Activated T-helper 1 cell treated with anti-CD3 and anti-CD28 coated beads, Interleukin-12 subunit alpha, Interleukin-12 subunit beta, Interleukin-2, Interleukin-4 antibody, amounts not matched to agents 30 ng/mL and 10 ng/mL and 1 ng/mL, durations not matched to agents 14 hours and 24 hours and 36 hours (primary cell): ENCODE results near the gene CAMTA1. TPM values are rescaled to one million over a fixed set of nuclear protein-coding genes. Genes with fewer than 3 reads are reported as not detected.

Experiments used
- DNase-seq: peaks from one replicate; pipeline ENCODE4 v3.0.0; 2021; ENCODE audit warnings: low spot score
- H3K27ac Mint-ChIP-seq: one replicate; pipeline ENCODE4 v1.8.0; 2021; ENCODE audit warnings: mild to moderate bottlenecking, mixed read lengths
- H3K27me3 Mint-ChIP-seq: one replicate; pipeline ENCODE4 v1.8.0; 2022; ENCODE audit warnings: mild to moderate bottlenecking, moderate library complexity, mixed read lengths; ENCODE audit not compliant: insufficient read depth
- H3K36me3 Mint-ChIP-seq: one replicate; pipeline ENCODE4 v1.8.0; 2021; ENCODE audit warnings: low read depth, mixed read lengths
- H3K4me1 Mint-ChIP-seq: one replicate; pipeline ENCODE4 v1.8.0; 2021; ENCODE audit warnings: low read depth, mixed read lengths
- H3K4me3 Mint-ChIP-seq: one replicate; pipeline ENCODE4 v1.8.0; 2021; ENCODE audit warnings: mild to moderate bottlenecking, moderate library complexity, mixed read lengths
- H3K9me3 Mint-ChIP-seq: one replicate; pipeline ENCODE4 v1.8.0; 2021; ENCODE audit warnings: mixed read lengths
- intact Hi-C: fragments of 100-400 bp; cut with micrococcal nuclease; formaldehyde crosslinking; loops from one replicate; pipeline ENCODE4 v1.15.1; 2024
- total RNA-seq: library from RNA; stranded (reverse); gene quantifications from 2 replicates; pipeline ENCODE4 v1.2.3, GENCODE V29; 2022

The CAMTA1 gene
- total RNA-seq, 1 donor from 2014 or later, result 57.2 TPM

GRCh38 chr1:7192453-7192852 is 407.2 kb downstream of the CAMTA1 start:
- no peak overlapping the region for H3K27ac Mint-ChIP-seq
- DNase-seq, result no peak
- no peaks in the 10 kb centered on the region for H3K4me1 Mint-ChIP-seq
- no peaks in the 10 kb centered on the region for H3K27me3 Mint-ChIP-seq
- H3K4me3 Mint-ChIP-seq, result no peak overlapping the region
- intact Hi-C loops, result no loop called here
- no peaks in the 10 kb centered on the region for H3K9me3 Mint-ChIP-seq
- no peaks in the 10 kb centered on the region for H3K36me3 Mint-ChIP-seq

- Mint-ChIP-seq H3K9me3 (no peaks in the 10 kb centered on the region), H3K36me3 (no peaks in the 10 kb centered on the region), H3K4me1 (no peaks in the 10 kb centered on the region), H3K27ac (no peak overlapping the region), H3K4me3 (no peak overlapping the region), H3K27me3 (peaks cover 1% of the 10 kb centered on the region)
- DNase-seq, result no peak
- intact Hi-C loops, result no loop called here
Measured at GRCh38 chr1:7196036-7196911, 411.0 kb downstream of the CAMTA1 start.

- Mint-ChIP-seq H3K4me3 (no peak overlapping the region), H3K9me3 (no peaks in the 10 kb centered on the region), H3K36me3 (no peaks in the 10 kb centered on the region), H3K4me1 (no peaks in the 10 kb centered on the region), H3K27me3 (peaks cover 1% of the 10 kb centered on the region), H3K27ac (no peak overlapping the region)
- intact Hi-C loops, result no loop called here
- DNase-seq, result no peak
Measured at GRCh38 chr1:7198664-7199063, 413.4 kb downstream of the CAMTA1 start.

- Mint-ChIP-seq H3K27ac (no peak overlapping the region), H3K4me3 (no peak overlapping the region), H3K4me1 (no peaks in the 10 kb centered on the region), H3K36me3 (no peaks in the 10 kb centered on the region), H3K9me3 (no peaks in the 10 kb centered on the region), H3K27me3 (peaks cover 1% of the 10 kb centered on the region)
- intact Hi-C loops, result no loop called here
- DNase-seq, result no peak
Measured at GRCh38 chr1:7199077-7199779, 414.0 kb downstream of the CAMTA1 start.

DNA sequence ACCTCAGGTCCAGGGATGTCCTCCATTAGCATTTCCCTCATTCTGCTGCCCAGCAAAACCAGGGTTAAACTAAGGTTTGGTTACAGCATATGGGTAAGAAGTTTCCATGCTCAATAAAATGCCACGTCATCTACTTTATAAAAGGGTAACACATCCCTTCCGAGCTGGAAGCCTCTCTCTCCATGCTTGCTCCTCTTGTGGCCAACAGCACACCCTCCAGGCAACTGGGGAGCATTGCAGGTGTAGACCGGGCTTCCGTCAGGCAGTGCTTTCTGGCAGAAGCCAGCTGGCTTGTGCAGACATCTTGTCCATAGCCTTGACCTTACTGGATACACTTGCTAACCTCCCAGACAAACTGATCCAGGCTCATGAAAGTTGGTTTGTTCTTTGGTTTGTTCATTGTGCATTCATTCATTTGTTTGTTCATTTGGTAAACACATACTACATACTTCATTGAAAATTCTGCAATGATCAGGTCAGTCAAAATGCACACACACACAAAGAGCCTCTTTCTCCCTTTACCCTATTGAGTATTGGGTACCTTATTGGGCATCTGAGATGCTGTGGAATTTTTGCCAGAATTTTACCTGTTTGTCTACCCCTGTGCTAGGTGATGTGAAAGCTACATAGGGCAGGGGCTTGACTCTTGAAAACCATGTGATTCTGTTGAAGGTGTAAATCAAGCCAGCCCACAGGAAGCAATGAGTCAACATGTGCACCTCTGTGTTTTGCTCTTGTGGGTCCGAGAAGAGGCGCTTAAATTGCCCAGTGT is 422.8 kb downstream of the CAMTA1 start:
- Mint-ChIP-seq H3K4me3 (no peak overlapping the region), H3K27me3 (peaks cover 5% of the 10 kb centered on the region), H3K36me3 (no peaks in the 10 kb centered on the region), H3K4me1 (no peaks in the 10 kb centered on the region), H3K9me3 (no peaks in the 10 kb centered on the region), H3K27ac (no peak overlapping the region)
- intact Hi-C loops, result loop anchor here (1.0 kb wide), 1 partner anchor 488 kb away; no protein-coding TSS in a partner anchor
- DNase-seq, result peak; percentile 24

DNA sequence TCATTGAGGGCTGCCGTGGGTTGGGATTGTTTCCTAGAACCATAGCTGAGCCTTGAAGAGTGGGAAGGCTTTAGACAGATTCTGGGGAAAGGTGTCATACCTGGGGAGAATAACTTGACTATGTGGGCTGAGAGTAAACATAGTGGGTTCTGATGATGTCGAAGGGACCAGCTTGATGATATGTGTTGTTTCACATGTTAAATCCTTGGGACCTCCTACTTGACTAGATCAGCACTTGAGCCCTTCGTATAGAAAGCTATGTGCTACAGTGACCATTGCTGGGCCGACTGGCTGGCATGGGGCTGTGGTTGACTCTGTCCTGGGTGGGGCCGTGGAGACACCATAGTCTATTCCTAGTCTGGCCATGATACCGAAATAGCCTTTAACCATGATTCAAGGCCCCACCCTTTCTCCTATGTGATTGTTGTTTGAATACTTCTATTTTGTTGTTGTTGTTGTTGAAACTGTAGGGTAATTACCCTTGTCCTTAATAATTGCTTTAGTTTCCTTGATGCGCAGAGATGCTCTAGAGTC is 423.5 kb downstream of the CAMTA1 start:
- H3K27ac Mint-ChIP-seq, result no peak overlapping the region
- intact Hi-C loops, result loop anchor here (1.0 kb wide), 1 partner anchor 488 kb away; no protein-coding TSS in a partner anchor
- peaks cover 5% of the 10 kb centered on the region for H3K27me3 Mint-ChIP-seq
- no peak for DNase-seq
- no peaks in the 10 kb centered on the region for H3K36me3 Mint-ChIP-seq
- H3K4me1 Mint-ChIP-seq, result no peaks in the 10 kb centered on the region
- no peaks in the 10 kb centered on the region for H3K9me3 Mint-ChIP-seq
- no peak overlapping the region for H3K4me3 Mint-ChIP-seq

DNA sequence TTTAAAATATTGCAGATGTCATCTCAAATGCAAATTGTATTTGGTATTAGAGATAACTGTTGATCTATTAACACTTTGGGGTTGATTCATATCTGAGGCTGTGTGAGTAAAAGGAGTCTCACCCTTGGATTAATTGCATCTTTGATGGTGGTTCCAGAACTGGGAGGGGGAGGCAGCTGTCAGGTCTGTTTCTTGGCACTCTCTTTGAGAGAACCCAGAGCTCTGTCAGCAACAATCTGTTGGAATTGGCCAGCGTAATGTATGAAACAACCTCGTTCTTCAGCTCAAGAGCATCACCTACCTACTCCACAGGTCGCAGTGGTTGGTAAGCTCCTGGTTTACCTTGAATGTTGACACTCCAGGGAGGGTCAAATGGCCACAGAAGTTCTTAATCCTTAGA is 424.1 kb downstream of the CAMTA1 start:
- no peak overlapping the region for H3K27ac Mint-ChIP-seq
- H3K36me3 Mint-ChIP-seq, result no peaks in the 10 kb centered on the region
- H3K4me1 Mint-ChIP-seq, result no peaks in the 10 kb centered on the region
- intact Hi-C loops, result no loop called here
- no peaks in the 10 kb centered on the region for H3K9me3 Mint-ChIP-seq
- peaks cover 5% of the 10 kb centered on the region for H3K27me3 Mint-ChIP-seq
- H3K4me3 Mint-ChIP-seq, result no peak overlapping the region
- no peak for DNase-seq

DNA sequence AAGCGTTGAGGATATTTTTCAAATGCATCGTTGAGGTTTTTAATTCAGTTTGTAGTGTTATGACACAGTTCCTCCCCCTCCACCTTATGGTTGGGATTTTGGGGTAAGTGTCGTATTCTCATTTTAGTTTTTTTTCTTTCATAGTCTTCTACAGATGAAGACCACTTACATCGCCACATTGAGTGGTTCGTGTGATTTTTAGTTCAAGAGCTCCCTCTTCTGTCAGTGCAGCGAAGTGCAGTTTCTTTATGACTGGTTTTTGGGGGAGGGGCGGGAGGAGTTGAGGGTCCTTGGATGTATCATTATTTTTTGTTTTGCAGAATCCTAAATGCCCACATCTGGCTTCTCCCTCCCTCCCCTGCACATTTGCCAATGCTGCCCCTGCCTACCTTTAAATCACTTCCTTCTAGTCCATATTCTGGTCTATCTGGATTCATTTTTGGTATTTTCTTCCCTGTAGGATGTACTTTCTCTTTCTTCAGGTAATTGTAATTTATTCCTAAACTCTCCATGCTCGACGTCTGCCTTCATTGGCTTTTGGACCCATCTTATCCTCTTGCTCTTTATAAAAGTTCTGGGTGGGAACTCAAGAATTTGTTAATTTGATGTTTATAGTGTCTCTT is 433.1 kb downstream of the CAMTA1 start:
- no peaks in the 10 kb centered on the region for H3K9me3 Mint-ChIP-seq
- intact Hi-C loops, result loop anchor here (1.0 kb wide), 2 partner anchors 176 to 498 kb away; no protein-coding TSS in a partner anchor
- H3K4me3 Mint-ChIP-seq, result no peak overlapping the region
- H3K4me1 Mint-ChIP-seq, result no peaks in the 10 kb centered on the region
- H3K36me3 Mint-ChIP-seq, result no peaks in the 10 kb centered on the region
- peaks cover 4% of the 10 kb centered on the region for H3K27me3 Mint-ChIP-seq
- no peak for DNase-seq
- H3K27ac Mint-ChIP-seq, result no peak overlapping the region

DNA sequence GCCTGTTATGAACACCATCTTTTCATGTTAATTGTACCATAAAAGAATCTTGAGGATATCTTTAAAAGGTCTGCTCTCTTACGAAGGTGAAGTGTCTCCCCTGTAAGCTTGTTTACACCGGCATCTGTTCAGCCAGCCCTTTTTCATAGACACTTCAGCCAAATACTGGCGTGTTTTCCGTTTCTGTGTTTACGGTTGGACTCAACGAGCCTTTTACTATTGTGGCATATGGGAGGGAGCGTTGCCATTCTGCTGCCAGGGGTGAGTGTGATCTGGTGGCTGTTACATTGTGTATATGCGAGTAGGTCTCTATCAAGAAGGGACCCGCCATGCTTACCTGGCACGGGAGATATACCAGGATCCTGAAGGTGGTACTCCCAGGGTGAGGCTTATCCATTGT is 433.8 kb downstream of the CAMTA1 start:
- Mint-ChIP-seq H3K4me1 (no peaks in the 10 kb centered on the region), H3K4me3 (no peak overlapping the region), H3K36me3 (no peaks in the 10 kb centered on the region), H3K27ac (no peak overlapping the region), H3K27me3 (peaks cover 4% of the 10 kb centered on the region), H3K9me3 (no peaks in the 10 kb centered on the region)
- DNase-seq, result no peak
- intact Hi-C loops, result no loop called here

GRCh38 chr1:7220007-7220406 is 434.8 kb downstream of the CAMTA1 start:
- intact Hi-C loops, result no loop called here

GRCh38 chr1:7220712-7221252 is 435.5 kb downstream of the CAMTA1 start:
- Mint-ChIP-seq H3K27me3 (peaks cover 4% of the 10 kb centered on the region), H3K4me1 (no peaks in the 10 kb centered on the region), H3K4me3 (no peak overlapping the region), H3K9me3 (no peaks in the 10 kb centered on the region), H3K36me3 (no peaks in the 10 kb centered on the region), H3K27ac (no peak overlapping the region)
- no peak for DNase-seq
- intact Hi-C loops, result no loop called here

More at GRCh38 chr1:7220007-7220406, 434.8 kb downstream of the CAMTA1 start:
- Mint-ChIP-seq H3K4me1 (no peaks in the 10 kb centered on the region), H3K4me3 (no peak overlapping the region), H3K9me3 (no peaks in the 10 kb centered on the region), H3K36me3 (no peaks in the 10 kb centered on the region), H3K27ac (no peak overlapping the region), H3K27me3 (peaks cover 4% of the 10 kb centered on the region)
- no peak for DNase-seq
